ENCODE data around the gene ATP5F1E. TPM values are rescaled to one million over a fixed set of nuclear protein-coding genes. Genes with fewer than 3 reads are reported as not detected.

ATP5F1E gene
- total and polyA plus RNA-seq, 2 donors (not counting 3 experiments of a cell fraction or from before 2014, with no cell fraction given), result 29.0 to 107 TPM

GRCh38 chr20:58989196-58989595, 42.9 kb downstream of the ATP5F1E start:
- ChIA-PET POLR2A (no interaction called here), CTCF (no interaction called here)
- H3K9me1 ChIP-seq (replicated peaks; ENCODE audit: control insufficient read depth, extremely low read depth, insufficient read depth, low read length), result no peaks in the 10 kb centered on the region
- no peaks in the 10 kb centered on the region for H4K20me1 ChIP-seq (replicated peaks; ENCODE audit: control insufficient read depth, extremely low read depth, insufficient read depth, low read length)
- H2AFZ ChIP-seq (ENCODE audit: low read depth, low read length), result no peak overlapping the region
- no peaks in the 10 kb centered on the region for H3K4me1 ChIP-seq (ENCODE audit: control insufficient read depth, extremely low read depth, insufficient read depth, low read length)
- FAIRE-seq, result no peak
- H3K36me3 ChIP-seq (ENCODE audit: control insufficient read depth in 2 of 2, extremely low read depth in 1 of 2, insufficient read depth in 2 of 2, low read length in 2 of 2), result peaks cover 34 to 54% of the 10 kb centered on the region in 2 experiments
- BruUV-seq (replicated peaks), result no TSS peak
- H3K27me3 ChIP-seq (ENCODE audit: control insufficient read depth in 2 of 2, insufficient read depth in 2 of 2, low read length in 2 of 2), result no peaks in the 10 kb centered on the region
- dilution Hi-C loops (cut with MboI; ENCODE audit: extremely low pct_ligation_motif_present, low sequenced_read_pairs) (no loop called here), intact Hi-C loops (cut with micrococcal nuclease) (loop anchor here (10.0 kb wide), 1 partner anchor 236 kb away; no protein-coding TSS in a partner anchor)
- TF ChIP-seq MYC (IDR thresholded peaks at IDR 0.05; ENCODE audit: low read depth, low read length) (no peak), GATA2 (IDR thresholded peaks at IDR 0.05; ENCODE audit: insufficient read depth, insufficient read length, low read depth, low read length) (no peak), POLR2A (IDR thresholded peaks at IDR 0.05; ENCODE audit: low read depth, low read length) (no peak), CTCF (IDR thresholded peaks at IDR 0.05; ENCODE audit: extremely low read depth in 1 of 2, insufficient read depth in 1 of 2, low read depth in 1 of 2, low read length in 2 of 2) (no peak), FOS (IDR thresholded peaks at IDR 0.05; ENCODE audit: borderline replicate concordance, insufficient read depth, low read length) (no peak), POLR2AphosphoS5 (IDR thresholded peaks at IDR 0.05; ENCODE audit: insufficient read depth, low read depth, low read length) (no peak), EZH2 (IDR thresholded peaks at IDR 0.05; ENCODE audit: borderline replicate concordance, low read depth, low read length, severe bottlenecking) (no peak), JUN (IDR thresholded peaks at IDR 0.05; ENCODE audit: borderline replicate concordance, insufficient read depth, insufficient read length, low read depth) (no peak)
- TF ChIP-seq, protein P1, sequence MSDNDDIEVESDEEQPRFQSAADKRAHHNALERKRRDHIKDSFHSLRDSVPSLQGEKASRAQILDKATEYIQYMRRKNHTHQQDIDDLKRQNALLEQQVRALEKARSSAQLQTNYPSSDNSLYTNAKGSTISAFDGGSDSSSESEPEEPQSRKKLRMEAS (IDR thresholded peaks at IDR 0.05; ENCODE audit: insufficient read depth, insufficient read length), result no peak
- H3K9ac ChIP-seq (replicated peaks; ENCODE audit: extremely low read depth, insufficient read depth, low read length), result no peak overlapping the region
- H3K79me2 ChIP-seq (ENCODE audit: control insufficient read depth, insufficient read depth, low read length), result peaks cover 21% of the 10 kb centered on the region
- no peak overlapping the region for H3K27ac ChIP-seq (ENCODE audit: insufficient read depth, low read depth, low read length)
- H3K4me3 ChIP-seq (replicated peaks in 1 of 3; ENCODE audit: insufficient read depth in 1 of 3, low read depth in 1 of 3, low read length in 3 of 3), result no peak overlapping the region
- H3K4me2 ChIP-seq (ENCODE audit: insufficient read depth, low read length), result no peak overlapping the region
- no peaks in the 10 kb centered on the region for H3K9me3 ChIP-seq (replicated peaks; ENCODE audit: control insufficient read depth, insufficient read depth, low read length)
- no peak for DNase-seq (ENCODE audit: low read depth, low spot score)

Measured in endothelial cell of umbilical vein (primary cell).